Stimulated activated CD4-positive, alpha-beta T cell treated with anti-CD3 and anti-CD28 coated beads, Interleukin-4, amount 100 ng/mL, for 1 hour (primary cell): ENCODE measurements around the gene GSG1L.

Experiments used
- DNase-seq: peaks from one replicate; pipeline ENCODE4 v3.0.0-alpha.2; 2020

Gene GSG1L

DNA sequence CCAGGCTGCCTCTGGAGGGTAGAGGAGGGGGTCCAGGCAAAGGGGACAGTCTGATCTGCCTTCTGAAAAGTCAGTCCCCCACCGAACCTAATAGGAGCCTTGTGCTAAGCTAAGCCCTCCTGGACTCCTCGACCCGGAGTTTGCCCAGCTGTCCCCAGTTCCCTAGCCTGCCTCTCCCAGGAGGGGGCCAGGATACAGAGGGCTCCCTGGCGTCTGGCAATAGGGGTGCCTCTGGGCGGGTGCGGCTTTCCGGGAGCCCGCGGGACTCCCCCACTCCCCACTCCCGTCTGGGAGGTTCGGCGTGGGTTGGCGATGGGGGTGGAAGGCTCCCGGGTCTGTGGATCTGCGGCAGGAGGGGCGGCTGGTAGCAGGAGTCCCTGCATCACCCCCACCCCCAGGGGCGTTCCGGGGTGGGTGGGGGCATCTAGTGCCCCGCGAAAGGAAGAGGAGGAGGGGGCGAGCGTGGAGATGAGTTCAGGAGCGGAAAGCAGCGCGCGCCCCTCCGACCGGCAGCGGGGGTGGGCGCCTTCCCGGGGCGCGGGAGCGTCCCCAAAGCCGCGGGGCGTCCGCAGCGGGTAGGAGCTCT lies 1.2 kb downstream of the GSG1L start:
- no peak for DNase-seq

DNA sequence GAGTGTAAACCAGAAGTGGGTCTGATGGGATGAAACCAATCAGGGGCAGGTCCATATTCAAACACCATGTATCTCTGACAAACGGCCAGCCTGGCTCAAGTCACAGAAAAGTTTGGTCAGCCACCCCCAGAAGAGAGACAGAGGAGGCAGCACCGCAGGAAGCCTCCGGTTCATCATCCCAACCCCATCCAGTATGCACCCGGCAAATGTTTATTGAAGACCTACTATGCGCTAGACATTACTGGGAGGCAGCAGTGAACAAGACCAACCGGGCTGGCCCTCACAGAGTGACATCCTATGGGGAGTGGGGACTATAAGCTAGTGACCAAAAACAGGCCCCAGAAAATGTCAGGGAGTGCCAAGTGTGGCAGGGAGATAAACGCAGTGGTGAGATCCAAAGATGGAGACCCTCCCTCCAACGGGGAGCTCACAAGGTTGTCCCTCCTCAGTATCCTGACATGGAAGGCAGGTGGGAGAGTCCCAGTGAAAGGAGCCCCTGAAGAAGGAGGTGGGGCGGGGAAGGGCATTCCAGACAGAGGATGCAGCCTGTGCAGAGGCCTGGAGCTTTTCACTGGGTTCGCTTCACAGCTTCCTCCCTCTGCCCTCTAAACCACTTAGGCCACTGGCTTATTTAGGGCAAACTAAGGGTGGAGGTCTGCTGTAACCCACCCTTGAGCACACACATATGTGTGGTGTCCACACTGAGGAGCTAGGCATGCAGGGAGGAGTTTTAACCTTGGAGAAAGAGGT lies 2.0 kb downstream of the GSG1L start:
- no peak for DNase-seq

DNA sequence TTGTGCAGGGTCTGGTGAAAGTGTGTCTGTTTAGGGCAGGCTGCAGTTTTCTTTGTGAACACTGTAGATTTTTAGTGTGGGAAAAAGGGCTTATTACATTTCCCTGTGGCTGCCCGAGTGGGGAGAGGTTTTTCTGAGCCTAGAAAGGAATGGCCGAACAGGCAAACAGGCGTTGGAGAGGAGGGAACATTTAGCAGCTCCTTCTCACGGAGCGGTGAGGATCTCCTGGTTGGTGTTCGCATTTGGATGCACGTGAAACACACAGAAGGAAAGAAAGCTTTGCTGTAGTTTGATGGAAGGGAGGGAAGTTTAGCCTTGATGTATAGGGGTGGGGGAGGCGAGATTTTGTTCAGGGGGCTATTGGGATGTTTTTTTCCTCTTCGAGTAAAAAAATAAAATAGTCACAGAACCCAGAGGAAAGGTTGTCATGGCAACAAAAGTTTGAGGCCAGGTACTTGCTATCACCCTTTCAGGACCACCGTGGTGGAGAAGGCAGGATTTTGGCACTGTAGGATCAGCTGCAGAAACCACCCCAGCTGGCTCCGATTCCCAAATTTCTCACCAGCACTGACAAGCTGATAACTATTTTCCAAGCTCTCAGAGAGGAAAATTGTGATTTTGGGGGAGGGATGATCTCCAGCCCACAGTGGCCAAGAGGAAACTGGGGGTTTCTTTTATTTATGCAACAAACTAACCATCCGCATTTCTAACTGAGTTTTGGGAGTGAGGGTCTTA lies 3.5 kb downstream of the GSG1L start:
- DNase-seq = no peak

GRCh38 chr16:28058839-28059589 lies 4.5 kb downstream of the GSG1L start:
- no peak for DNase-seq

DNA sequence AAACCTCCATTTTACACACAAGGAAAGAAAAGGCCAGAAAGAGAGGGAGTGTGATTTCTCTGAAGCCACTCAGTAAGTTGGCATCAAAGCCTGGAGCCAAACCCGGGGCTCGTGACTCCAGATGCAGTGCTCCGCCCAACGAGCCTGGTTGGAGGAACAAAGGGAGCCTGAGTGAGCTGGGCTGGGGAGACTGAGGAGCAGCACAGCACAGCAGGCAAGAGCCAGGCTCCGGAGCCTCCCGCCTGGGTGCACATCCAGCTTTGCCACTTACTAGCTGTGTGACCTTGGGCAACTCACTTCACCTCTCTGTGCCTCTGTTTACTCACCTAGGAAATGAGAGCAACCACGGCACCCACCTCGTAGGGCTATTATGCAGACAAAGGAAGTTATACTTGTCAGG lies 5.6 kb downstream of the GSG1L start:
- no peak for DNase-seq

DNA sequence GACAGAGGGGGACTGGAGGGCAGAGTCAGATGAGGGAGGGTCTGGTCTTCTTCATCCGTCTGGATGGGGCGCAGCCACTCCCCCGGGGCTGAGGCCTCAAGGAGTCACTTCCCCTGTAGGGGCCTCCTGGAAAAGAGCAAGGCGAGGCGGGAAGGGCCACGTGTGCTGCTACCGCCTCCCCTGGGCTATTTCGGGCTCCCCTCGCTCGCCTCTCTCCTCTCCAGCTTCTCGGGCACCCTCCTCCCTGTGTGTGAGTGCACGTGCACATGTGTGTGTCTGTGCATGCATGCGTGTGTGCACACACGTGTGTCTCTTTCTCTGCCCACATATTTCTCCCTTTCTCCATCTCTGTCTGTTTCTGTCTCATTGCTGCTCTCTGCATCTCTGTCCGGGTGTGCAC lies 10.1 kb downstream of the GSG1L start:
- no peak for DNase-seq

GRCh38 chr16:28052274-28053128 lies 11.0 kb downstream of the GSG1L start:
- no peak for DNase-seq

DNA sequence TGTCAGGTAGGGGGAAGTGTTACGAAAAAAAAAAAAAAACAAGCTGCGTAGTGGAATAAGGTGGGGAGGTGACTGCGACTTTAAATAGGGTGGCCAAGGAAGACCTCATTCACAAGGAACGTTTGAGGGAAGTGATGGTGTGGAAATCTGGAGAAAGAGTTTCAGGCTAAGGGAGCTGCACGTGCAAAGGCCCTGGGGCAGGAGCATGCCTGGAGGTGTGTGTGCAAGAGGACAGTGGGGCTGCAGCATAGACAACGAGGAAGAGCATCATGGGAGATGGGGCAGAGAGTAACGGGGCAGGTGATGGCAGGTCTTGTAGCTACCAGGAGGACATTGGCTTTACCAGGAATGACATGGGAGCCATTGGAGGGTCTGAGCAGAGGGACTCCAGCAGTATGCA lies 12.0 kb downstream of the GSG1L start:
- DNase-seq = no peak

- no peak for DNase-seq
Observed at GRCh38 chr16:28042811-28043210, 20.7 kb downstream of the GSG1L start.

DNA sequence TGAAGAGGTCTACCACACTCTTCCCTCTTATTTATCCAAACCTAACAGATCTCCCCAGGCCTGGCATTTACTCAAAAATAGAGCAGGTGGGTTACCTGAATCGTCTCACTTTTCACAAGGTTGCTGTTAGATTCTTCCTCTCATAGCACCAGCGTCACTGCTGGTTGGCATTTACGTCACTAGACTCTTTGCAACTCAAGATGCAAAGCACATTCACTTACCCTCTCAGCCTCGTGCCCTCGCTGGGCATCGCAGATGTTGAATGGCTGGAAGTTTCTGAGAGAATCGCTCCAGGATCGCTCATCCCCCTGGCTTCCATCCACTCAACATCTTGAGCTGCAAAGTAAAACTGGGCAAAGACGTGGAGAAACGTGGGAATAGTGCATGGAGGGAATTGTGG lies 21.9 kb downstream of the GSG1L start:
- no peak for DNase-seq

GRCh38 chr16:28040039-28040438 lies 23.5 kb downstream of the GSG1L start:
- no peak for DNase-seq

GRCh38 chr16:28039493-28039892 lies 24.0 kb downstream of the GSG1L start:
- no peak for DNase-seq

- no peak for DNase-seq
Observed at GRCh38 chr16:28038409-28038808, 25.1 kb downstream of the GSG1L start.

- no peak for DNase-seq
Observed at GRCh38 chr16:28035866-28036393, 27.6 kb downstream of the GSG1L start.

DNA sequence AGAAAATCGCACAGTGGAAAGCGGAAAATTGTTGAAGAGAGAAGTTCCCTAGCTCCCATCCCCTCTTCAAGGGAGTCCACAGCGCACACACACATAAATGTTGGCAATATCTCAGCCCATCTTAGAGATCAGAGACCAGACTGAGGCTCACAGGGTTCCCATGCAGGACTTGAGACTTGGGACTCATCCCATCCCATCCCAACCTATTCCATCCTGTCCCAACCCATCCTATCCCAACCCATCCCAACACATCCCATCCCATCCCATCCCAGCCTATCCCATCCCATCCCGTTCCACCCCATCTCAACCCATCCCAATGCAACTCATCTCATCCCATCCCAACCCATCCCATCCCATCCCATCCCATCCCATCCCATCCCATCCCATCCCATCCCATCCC lies 29.6 kb downstream of the GSG1L start:
- no peak for DNase-seq

DNA sequence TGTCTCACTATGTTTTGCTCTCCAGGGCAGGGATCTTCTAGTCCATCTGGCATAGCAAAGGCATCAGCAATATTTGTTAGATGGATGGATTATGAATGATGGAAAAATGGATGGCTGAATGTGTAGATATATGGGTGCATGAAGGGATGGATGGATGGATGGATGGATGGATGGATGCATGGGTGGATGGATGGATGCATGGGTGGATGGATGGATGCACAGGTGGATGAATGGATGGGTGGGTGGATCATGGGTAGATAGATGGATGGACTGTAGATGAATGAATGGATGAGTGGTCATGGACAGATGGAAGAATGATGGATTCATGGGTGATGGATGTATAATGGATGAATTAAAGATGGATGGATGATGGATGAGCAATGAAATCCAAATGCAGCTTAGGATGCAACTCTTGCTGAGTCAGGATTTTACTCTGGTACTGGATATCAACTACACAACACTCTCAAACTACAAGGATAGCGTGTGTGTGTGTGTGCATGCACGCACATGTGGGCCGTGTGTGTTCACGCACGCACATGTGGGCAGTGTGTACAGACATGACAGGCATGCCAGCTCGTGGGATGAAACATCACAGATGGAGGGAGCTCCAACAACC lies 34.0 kb downstream of the GSG1L start:
- no peak for DNase-seq

- DNase-seq = no peak
Observed at GRCh38 chr16:28027055-28027454, 36.5 kb downstream of the GSG1L start.

GRCh38 chr16:28025631-28026030 lies 37.9 kb downstream of the GSG1L start:
- DNase-seq = no peak

DNA sequence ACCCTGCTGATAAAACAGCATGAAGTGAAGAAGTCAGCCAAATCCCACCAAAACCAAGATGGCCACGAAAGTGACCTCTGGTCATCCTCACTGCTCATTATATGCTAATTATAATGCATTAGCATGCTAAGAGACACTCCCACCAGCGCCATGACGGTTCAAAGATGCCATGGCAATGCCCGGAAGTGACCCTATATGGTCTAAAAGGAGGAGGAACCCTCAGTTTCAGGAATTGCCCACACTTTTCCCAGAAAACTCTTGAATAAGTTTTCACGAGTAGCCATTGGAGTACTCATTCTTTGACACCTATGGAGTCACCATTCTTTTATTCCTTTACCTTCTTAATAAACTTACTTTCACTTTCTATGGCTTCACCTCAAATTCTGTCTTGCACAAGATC lies 44.3 kb downstream of the GSG1L start:
- DNase-seq = no peak

- DNase-seq = no peak
Observed at GRCh38 chr16:28014851-28015250, 48.7 kb downstream of the GSG1L start.

DNA sequence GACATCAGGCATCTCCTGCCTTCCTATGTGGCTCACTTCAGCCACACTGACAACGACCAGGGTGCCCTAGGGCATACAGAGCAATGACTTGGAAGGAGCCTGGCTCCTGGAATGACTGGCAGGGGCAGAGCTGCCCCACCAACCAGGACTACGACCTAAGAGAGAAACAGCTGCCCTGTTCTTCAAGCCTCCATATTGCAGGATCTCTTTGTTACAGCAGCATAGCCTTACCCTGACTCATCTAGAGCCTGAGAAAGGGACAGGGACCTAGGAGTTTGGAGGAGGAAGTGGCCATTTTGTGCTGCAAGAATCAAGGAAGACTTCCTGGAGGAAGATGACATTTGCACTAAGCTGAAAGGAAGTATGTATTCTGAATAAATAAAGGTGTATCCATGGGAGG lies 49.6 kb downstream of the GSG1L start:
- no peak for DNase-seq

DNA sequence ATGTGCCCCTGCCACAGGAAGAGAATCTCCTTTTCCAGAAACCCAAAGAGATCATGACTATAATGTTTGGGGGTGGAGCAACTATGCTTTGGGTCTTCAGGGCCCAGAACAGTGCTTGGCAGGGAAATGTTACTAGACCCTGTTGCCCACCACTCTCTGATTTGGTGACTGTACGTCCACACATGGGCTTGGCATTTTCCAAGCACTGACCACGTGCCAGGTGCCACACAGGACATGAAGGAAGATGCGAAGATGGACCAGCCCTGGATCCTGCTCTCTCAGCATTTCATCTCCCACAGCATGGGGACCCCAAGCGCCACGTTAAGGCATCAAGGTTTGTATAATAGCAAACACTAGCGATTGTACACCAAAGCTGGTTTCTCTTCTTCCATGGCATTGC lies 50.1 kb downstream of the GSG1L start:
- no peak for DNase-seq
